H7 (cell line): ENCODE data around the gene IGFLR1. TPM values are rescaled to one million over a fixed set of nuclear protein-coding genes. Genes with fewer than 3 reads are reported as not detected.

Source experiments
- DNase-seq: peaks from one replicate; pipeline ENCODE4 v3.0.0; 2012
- H3K27me3 ChIP-seq: 2 replicates; pipeline ENCODE4 v1.6.0; 2011; ENCODE audit warnings: mild to moderate bottlenecking, low read length; ENCODE audit not compliant: control insufficient read depth, insufficient read depth
- H3K36me3 ChIP-seq: replicated peaks from 2 replicates; pipeline ENCODE4 v1.5.1; 2011; ENCODE audit warnings: low read length; ENCODE audit not compliant: control insufficient read depth, insufficient read depth
- H3K4me3 ChIP-seq: 2 replicates; pipeline ENCODE4 v1.5.1; 2011; ENCODE audit warnings: low read depth, mild to moderate bottlenecking, control low read depth, low read length, moderate library complexity; ENCODE audit not compliant: insufficient read depth
- total RNA-seq: library from RNA; depleted of rRNA; stranded (reverse); fragments of >200 nt; shearing (Covaris generic); gene quantifications from 2 replicates; pipeline ENCODE4 v1.2.3, GENCODE V29; 2014

IGFLR1 gene
- total RNA-seq, 1 experiment from 2014 or later, result 15.2 TPM

DNA sequence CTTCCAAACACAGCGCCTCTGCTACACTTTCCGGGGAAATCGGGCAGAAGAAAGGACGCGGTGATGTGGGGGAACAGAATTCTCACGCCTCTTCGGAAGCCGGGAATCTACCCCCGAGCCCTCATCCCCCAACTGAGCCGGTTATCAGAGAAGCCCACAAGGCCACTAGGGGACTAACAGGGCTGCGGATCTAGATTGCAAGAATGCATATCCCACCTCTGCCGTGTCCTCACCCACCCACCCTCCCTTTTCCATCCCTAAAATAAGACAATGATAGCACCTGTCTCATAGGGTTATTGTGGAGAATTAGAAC, 1.1 kb downstream of the IGFLR1 start:
- Histone ChIP-seq H3K36me3 (peaks cover 16% of the 10 kb centered on the region), H3K4me3 (peak overlapping the region; percentile 61), H3K27me3 (no peaks in the 10 kb centered on the region)
- no peak for DNase-seq

DNA sequence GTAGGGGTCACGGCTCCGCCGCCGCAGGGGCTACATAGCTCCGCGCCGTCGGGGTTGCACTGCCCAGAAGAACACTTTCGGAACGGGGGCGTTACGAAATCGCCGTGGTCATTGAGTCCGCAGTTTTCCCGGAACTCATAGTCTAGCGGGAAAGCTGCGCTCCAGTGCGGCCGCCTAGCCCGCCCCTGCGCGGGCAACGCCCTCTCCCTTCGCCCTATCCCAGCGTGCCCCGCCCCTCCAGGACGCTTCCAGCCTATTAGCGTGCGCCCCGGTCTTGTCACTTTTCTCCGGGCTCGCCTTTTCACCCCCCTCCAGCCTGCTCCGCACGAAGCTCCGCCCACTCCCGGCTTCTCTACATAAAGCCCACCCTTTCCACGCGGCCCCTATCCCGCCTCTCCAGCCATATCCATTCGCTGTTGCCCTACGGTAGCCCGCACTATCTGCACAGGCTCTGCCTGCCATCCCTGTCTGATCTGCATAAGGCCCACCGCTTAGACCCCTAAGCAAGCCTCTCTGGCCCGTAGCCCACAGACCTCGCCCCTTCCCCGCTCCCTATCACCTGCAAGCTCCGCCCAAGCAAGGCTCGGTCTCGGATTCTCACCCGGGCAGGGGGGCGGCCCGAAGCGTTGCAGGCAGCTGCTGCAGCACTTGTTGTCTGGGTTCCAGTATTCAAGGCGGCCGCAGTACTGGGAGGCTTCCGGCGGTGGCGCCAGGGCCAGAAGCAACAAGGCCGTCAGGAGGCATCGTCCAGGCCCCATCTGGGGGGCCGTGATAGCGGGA, 1.6 kb downstream of the IGFLR1 start:
- H3K4me3 ChIP-seq, result peak overlapping the region; percentile 69
- DNase-seq, result peak; percentile 100
- peaks cover 16% of the 10 kb centered on the region for H3K36me3 ChIP-seq
- H3K27me3 ChIP-seq, result no peaks in the 10 kb centered on the region

DNA sequence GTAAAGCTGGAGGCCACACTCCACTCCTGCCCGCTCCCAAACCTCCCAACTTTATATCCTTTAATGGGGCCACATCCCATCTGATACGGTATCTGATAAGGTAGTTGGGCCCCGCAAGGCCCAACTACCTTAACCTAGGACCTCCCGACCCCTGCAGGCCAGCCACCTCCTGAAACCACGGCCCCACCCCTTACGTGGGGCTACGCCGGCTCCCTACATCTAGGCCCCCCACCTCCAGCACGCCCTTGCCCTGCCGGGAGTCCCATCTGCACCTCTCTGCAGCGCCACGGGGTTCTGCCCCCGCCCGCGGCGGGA, 2.2 kb downstream of the IGFLR1 start:
- Histone ChIP-seq H3K36me3 (peaks cover 21% of the 10 kb centered on the region), H3K4me3 (peak overlapping the region; percentile 69), H3K27me3 (no peaks in the 10 kb centered on the region)
- DNase-seq, result no peak

DNA sequence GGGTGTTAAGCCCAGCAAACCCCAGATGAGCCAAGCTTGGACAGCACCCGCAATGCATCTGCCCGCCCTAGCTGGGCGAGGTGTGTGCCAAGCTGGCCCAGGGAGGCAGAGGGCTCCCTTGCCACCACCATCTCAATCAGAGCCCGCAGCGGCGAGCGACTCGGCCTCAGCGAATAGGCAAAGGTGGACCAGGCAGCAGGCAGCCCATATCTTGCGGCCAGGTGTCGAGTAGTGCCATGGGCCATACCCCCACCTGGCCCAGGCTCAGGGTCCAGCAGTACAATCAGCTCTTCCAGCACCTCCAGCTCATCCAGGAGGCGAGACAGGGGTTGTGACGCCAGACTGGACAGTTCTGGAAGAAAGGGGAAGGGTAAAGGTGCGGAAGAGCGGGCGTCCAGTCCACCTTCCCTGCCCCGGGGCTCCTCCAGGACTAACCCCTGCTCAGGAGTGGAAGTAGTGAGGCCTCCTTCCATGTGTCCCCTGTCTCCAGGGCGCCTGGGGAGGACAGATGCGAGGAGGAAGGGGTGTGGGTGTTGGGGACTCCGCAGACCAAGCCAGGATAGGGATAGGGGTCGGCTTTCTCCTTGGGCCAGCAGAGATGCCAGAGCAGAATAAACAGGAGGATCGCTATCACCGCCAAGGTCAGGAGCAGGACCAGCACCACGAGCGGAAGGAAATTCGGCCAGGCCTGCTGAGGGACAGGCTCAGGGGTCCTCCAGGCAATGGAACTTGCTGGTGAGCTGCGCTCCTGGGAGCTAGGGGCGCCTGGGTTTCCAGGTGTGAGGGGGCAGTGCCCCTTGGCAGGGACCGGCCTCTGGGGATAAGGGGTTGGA, 2.8 kb downstream of the IGFLR1 start:
- peak; percentile 72 for DNase-seq
- Histone ChIP-seq H3K4me3 (peak overlapping the region; percentile 69), H3K27me3 (no peaks in the 10 kb centered on the region), H3K36me3 (peaks cover 22% of the 10 kb centered on the region)

DNA sequence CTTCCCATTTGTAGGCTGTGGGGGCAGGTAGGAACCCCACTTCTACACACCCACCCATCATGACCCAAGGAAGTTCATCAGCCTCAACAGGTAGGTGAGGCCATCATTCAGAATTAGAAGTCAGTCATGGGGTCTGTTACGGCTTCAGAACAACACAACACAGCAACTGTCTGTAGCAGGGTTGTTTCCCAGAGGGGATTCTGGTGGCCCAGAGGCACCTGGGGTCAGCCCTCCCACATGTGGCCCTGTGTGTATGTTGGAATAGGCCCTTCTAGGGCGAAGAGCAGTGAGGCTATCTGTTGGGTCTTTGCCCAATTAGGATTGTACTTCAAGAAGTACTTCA, 3.4 kb downstream of the IGFLR1 start:
- Histone ChIP-seq H3K4me3 (no peak overlapping the region), H3K27me3 (no peaks in the 10 kb centered on the region), H3K36me3 (peaks cover 24% of the 10 kb centered on the region)
- no peak for DNase-seq

DNA sequence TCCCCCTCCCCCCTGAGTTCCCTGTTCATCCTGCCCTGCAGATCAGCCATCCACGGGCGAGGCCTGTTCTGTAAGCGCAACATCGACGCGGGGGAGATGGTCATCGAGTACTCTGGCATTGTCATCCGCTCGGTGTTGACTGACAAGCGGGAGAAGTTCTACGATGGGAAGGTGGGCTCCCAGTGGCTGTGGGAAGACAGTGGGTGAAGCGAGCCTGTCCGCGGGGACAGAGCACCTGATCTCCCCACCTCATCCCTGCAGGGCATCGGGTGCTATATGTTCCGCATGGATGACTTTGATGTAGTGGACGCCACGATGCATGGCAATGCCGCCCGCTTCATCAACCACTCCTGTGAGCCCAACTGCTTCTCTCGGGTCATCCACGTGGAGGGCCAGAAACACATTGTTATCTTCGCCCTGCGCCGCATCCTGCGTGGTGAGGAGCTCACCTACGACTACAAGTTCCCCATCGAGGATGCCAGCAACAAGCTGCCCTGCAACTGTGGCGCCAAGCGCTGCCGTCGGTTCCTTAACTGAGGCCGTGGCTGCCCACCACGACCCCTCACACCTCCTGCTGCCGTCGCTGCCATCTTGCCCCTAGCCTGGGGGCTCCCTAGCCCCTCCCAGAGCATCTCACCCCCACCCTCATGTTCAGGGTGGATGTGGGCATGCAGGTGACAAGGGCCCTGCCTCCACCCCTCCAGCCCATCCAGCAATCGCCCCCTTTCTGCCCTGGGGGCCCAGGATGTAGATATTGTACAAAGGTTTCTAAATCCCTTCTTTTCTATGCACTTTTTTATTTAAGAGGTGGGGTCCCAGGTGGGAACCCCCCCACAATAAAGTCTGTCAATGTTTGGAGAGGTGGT, 4.0 kb downstream of the IGFLR1 start:
- peaks cover 26% of the 10 kb centered on the region for H3K36me3 ChIP-seq
- H3K27me3 ChIP-seq, result no peaks in the 10 kb centered on the region
- no peak overlapping the region for H3K4me3 ChIP-seq
- no peak for DNase-seq

DNA sequence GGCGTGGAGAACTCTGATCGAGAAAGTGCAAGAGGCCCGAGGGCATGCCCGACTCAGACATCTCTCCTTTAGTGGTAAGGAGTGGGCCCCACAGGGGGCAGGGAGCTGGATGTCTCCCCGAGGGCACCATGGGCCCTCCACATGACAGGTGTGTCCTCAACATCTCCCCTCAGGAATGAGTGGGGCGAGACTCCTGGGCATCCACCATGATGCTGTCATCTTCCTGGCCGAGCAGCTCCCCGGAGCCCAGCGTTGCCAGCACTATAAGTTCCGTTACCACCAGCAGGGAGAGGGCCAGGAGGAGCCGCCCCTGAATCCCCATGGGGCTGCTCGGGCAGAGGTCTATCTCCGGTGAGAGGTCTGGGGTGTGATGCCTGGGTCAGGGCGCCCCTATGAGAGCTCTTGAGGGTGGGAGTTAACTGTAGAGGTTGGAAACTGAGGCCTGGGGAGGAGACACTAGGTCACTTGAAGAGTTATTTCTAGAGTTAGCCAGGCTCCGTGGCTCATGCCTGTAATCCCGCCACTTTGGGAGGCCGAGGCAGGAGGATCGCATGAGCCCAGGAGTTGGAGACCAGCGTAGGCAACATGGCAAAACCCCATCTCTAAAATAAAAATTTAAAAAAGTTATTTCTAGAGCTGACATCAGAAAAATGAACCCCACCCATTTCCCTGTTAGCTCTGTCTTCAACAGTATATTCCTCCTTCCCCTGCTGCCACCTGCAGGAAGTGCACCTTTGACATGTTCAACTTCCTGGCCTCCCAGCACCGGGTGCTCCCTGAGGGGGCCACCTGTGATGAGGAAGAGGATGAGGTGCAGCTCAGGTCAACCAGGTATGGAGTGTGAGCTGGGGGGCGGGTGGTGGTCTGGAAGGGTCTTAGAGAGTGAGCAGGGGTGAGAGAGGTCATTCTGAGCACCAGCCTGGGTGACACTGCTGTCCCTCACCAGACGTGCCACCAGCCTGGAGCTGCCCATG, 5.1 kb downstream of the IGFLR1 start:
- no peaks in the 10 kb centered on the region for H3K27me3 ChIP-seq
- no peak for DNase-seq
- peaks cover 26% of the 10 kb centered on the region for H3K36me3 ChIP-seq
- H3K4me3 ChIP-seq, result no peak overlapping the region

DNA sequence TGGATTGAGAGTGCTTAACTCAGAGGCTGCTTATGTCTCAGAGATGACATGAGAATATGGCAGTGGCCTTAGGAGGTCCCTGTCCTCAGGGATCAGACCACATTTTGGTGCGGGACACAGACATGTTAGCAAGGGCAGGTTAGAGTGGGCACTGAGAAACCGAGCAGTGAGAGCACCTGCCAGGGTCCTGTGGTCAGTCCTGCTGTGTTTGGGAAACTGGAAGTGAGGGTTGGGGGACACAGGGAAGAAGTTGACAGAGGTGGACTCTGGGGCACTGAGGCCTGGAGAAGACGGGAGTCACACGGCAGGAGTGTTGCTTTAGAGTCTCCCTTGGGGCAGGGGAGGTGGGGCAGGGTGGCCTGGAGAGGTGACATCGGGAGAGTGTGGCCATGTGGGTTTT, 7.4 kb downstream of the IGFLR1 start:
- Histone ChIP-seq H3K36me3 (peaks cover 37% of the 10 kb centered on the region), H3K27me3 (no peaks in the 10 kb centered on the region), H3K4me3 (no peak overlapping the region)
- DNase-seq, result no peak

DNA sequence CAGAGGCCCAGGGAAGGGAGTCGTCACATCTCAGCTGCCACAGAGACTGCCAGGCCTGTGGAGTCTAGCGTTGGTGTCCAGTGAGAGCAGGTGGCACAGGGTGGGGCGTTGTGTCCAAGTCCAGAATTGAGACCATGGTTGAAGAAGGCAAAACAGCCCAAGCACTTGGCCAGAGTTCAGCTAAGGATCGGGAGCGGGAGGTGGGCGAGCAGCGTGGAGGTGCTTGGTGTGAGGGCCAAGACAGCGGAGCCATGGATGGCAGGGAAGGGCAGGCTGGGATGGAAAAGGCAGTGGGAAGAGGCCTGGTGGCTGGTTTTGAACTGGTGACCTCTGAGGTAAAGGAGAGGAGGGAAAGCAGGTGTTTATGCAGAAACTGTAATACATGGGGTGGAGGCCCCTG, 8.0 kb downstream of the IGFLR1 start:
- Histone ChIP-seq H3K36me3 (peaks cover 42% of the 10 kb centered on the region), H3K27me3 (no peaks in the 10 kb centered on the region), H3K4me3 (no peak overlapping the region)
- DNase-seq, result no peak

DNA sequence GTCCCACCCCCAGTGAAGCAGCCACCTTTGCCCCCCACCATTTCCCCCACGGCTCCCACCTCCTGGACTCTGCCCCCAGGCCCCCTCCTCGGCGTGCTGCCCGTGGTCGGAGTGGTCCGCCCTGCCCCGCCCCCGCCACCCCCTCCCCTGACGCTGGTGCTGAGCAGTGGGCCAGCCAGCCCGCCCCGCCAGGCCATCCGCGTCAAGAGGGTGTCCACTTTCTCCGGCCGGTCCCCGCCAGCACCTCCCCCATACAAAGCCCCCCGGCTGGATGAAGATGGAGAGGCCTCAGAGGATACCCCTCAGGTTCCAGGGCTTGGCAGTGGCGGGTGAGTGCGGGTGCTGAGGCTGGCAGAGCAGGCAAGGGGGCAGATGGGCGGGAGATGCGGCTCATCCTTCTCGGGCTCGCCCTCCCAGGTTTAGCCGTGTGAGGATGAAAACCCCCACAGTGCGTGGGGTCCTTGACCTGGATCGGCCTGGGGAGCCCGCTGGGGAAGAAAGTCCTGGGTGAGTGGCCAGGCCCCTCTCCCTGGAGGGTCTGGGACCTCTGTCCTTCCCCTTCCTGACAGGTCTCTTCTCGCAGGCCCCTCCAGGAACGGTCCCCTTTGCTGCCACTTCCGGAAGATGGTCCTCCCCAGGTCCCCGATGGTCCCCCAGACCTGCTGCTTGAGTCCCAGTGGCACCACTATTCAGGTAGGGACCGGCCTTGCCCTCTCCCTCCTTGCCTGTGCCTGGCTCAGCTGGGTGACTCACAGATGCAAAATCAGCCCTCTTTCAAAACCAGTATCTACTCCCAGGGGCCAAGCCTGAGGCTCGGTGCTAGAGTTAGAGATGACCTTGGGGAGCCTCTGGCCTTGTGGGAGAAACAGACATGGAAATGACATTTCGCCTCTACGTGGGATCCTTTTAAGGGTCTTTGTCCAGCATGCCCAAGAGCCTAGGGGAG, 8.8 kb downstream of the IGFLR1 start:
- DNase-seq, result no peak
- H3K4me3 ChIP-seq, result no peak overlapping the region
- no peaks in the 10 kb centered on the region for H3K27me3 ChIP-seq
- H3K36me3 ChIP-seq, result peaks cover 48% of the 10 kb centered on the region

DNA sequence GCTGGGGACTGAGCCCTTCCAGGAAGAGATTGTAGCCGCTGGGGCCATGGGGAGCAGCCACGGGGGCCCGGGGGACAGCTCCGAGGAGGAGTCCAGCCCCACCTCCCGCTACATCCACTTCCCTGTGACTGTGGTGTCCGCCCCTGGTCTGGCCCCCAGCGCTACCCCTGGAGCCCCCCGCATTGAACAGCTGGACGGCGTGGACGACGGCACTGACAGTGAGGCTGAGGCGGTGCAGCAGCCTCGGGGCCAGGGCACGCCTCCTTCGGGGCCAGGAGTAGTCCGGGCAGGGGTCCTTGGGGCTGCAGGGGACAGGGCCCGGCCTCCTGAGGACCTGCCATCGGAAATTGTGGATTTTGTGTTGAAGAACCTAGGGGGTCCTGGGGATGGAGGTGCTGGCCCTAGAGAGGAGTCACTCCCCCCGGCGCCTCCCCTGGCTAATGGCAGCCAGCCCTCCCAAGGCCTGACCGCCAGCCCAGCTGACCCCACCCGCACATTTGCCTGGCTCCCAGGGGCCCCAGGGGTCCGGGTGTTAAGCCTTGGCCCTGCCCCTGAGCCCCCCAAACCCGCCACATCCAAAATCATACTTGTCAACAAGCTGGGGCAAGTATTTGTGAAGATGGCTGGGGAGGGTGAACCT, 9.6 kb downstream of the IGFLR1 start:
- DNase-seq, result no peak
- no peaks in the 10 kb centered on the region for H3K27me3 ChIP-seq
- no peak overlapping the region for H3K4me3 ChIP-seq
- peaks cover 49% of the 10 kb centered on the region for H3K36me3 ChIP-seq

DNA sequence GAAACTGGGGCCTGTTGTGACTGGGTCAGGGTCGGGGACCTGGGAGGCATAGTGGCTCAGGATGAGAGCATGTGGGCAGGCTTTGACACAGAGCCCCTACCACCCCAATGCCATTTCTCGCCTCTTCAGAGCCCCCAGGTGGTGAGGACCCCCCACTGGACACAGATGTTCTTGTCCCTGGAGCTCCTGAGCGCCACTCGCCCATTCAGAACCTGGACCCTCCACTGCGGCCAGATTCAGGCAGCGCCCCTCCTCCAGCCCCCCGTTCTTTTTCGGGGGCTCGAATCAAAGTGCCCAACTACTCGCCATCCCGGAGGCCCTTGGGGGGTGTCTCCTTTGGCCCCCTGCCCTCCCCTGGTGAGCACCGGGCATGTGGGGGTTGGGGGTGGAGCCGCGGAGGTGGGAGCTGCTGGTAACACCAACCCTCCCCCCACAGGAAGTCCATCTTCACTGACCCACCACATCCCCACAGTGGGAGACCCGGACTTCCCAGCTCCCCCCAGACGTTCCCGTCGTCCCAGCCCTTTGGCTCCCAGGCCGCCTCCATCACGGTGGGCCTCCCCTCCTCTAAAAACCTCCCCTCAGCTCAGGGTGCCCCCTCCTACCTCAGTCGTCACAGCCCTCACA, 10.4 kb downstream of the IGFLR1 start:
- no peak for DNase-seq
- Histone ChIP-seq H3K36me3 (peaks cover 52% of the 10 kb centered on the region), H3K4me3 (no peak overlapping the region)

More for the DNA sequence above, 10.4 kb downstream of the IGFLR1 start:
- H3K27me3 ChIP-seq, result no peaks in the 10 kb centered on the region
